HEK293 (cell line): Measurements from ENCODE around the gene FAM76A.
A peak's percentile ranks its signal among the peaks of the same experiment; 100 is the strongest.

Source experiments
- FEZF1 ChIP-seq: fragments of 450-650 bp; formaldehyde crosslinking; IDR thresholded peaks from 2 replicates; pipeline ENCODE4 v1.5.1; 2016; ENCODE audit warnings: missing biosample characterization, missing genetic modification characterization
- HOXD13 ChIP-seq: sonication (generic); formaldehyde crosslinking; IDR thresholded peaks from 2 replicates; pipeline ENCODE4 v1.8.0; 2022; ENCODE audit warnings: missing genetic modification reagents, borderline replicate concordance
- MYNN ChIP-seq: fragments of 450-650 bp; formaldehyde crosslinking; IDR thresholded peaks from 2 replicates; pipeline ENCODE4 v1.5.1; 2016; ENCODE audit warnings: missing biosample characterization, missing genetic modification characterization, borderline replicate concordance
- PRDM1 ChIP-seq: fragments of 450-650 bp; formaldehyde crosslinking; IDR thresholded peaks from 2 replicates; pipeline ENCODE4; 2016; ENCODE audit warnings: missing biosample characterization, missing genetic modification characterization
- PRDM2 ChIP-seq: fragments of 450-650 bp; formaldehyde crosslinking; IDR thresholded peaks from 2 replicates; pipeline ENCODE4 v1.5.1; 2016; ENCODE audit warnings: missing biosample characterization, missing genetic modification characterization, borderline replicate concordance
- WT1 ChIP-seq: fragments of 450-650 bp; formaldehyde crosslinking; IDR thresholded peaks from 2 replicates; pipeline ENCODE4 v1.5.1; 2016; ENCODE audit warnings: missing biosample characterization, missing genetic modification characterization
- YY2 ChIP-seq: fragments of 450-650 bp; formaldehyde crosslinking; IDR thresholded peaks from 2 replicates; pipeline ENCODE4 v1.5.1; 2016; ENCODE audit warnings: missing biosample characterization, missing genetic modification characterization
- ZBTB1 ChIP-seq: fragments of 450-650 bp; formaldehyde crosslinking; IDR thresholded peaks from 2 replicates; pipeline ENCODE4 v1.5.1; 2016; ENCODE audit warnings: missing biosample characterization, missing genetic modification characterization
- ZBTB17 ChIP-seq: fragments of 450-650 bp; formaldehyde crosslinking; IDR thresholded peaks from 2 replicates; pipeline ENCODE4 v1.5.1; 2016; ENCODE audit warnings: missing biosample characterization, missing genetic modification characterization
- ZBTB20 ChIP-seq: fragments of 450-650 bp; formaldehyde crosslinking; IDR thresholded peaks from 2 replicates; pipeline ENCODE4 v1.5.1; 2016; ENCODE audit warnings: missing biosample characterization, missing genetic modification characterization
- ZBTB21 ChIP-seq: fragments of 450-650 bp; formaldehyde crosslinking; IDR thresholded peaks from 2 replicates; pipeline ENCODE4 v1.5.1; 2017; ENCODE audit warnings: missing biosample characterization, missing genetic modification characterization
- ZFP37 ChIP-seq: fragments of 450-650 bp; formaldehyde crosslinking; IDR thresholded peaks from 2 replicates; pipeline ENCODE4 v1.5.1; 2016; ENCODE audit warnings: missing biosample characterization, missing genetic modification characterization
- ZNF121 ChIP-seq: fragments of 450-650 bp; formaldehyde crosslinking; IDR thresholded peaks from 2 replicates; pipeline ENCODE4 v1.5.1; 2016; ENCODE audit warnings: missing biosample characterization, missing genetic modification characterization
- ZNF266 ChIP-seq: fragments of 450-650 bp; formaldehyde crosslinking; IDR thresholded peaks from 2 replicates; pipeline ENCODE4 v1.5.1; 2016; ENCODE audit warnings: missing biosample characterization, missing genetic modification characterization, low read depth
- ZNF324 ChIP-seq: fragments of 450-650 bp; formaldehyde crosslinking; IDR thresholded peaks from 2 replicates; pipeline ENCODE4 v1.5.1; 2016; ENCODE audit warnings: missing biosample characterization, missing genetic modification characterization
- ZNF394 ChIP-seq: fragments of 450-650 bp; formaldehyde crosslinking; IDR thresholded peaks from 2 replicates; pipeline ENCODE4 v1.5.1; 2016; ENCODE audit warnings: missing biosample characterization, missing genetic modification characterization, mild to moderate bottlenecking, moderate library complexity, borderline replicate concordance
- ZNF449 ChIP-seq: fragments of 450-650 bp; formaldehyde crosslinking; IDR thresholded peaks from 2 replicates; pipeline ENCODE4 v1.5.1; 2017; ENCODE audit warnings: missing biosample characterization, mild to moderate bottlenecking, missing genetic modification characterization, moderate library complexity
- ZNF48 ChIP-seq: fragments of 450-650 bp; formaldehyde crosslinking; IDR thresholded peaks from 2 replicates; pipeline ENCODE4 v1.5.1; 2016; ENCODE audit warnings: missing biosample characterization, missing genetic modification characterization
- ZNF513 ChIP-seq: fragments of 450-650 bp; IDR thresholded peaks from 2 replicates; pipeline ENCODE4 v1.5.1; 2018; ENCODE audit warnings: missing biosample characterization, missing genetic modification characterization
- ZNF558 ChIP-seq: fragments of 450-650 bp; formaldehyde crosslinking; IDR thresholded peaks from 2 replicates; pipeline ENCODE4 v1.5.1; 2016; ENCODE audit warnings: missing biosample characterization, missing genetic modification characterization
- ZNF623 ChIP-seq: fragments of 450-650 bp; formaldehyde crosslinking; IDR thresholded peaks from 2 replicates; pipeline ENCODE4 v1.5.1; 2016; ENCODE audit warnings: missing biosample characterization, missing genetic modification characterization
- ZNF704 ChIP-seq: fragments of 450-650 bp; formaldehyde crosslinking; IDR thresholded peaks from 2 replicates; pipeline ENCODE4 v1.5.1; 2016; ENCODE audit warnings: missing biosample characterization, missing genetic modification characterization
- ZNF776 ChIP-seq: fragments of 450-650 bp; formaldehyde crosslinking; IDR thresholded peaks from 2 replicates; pipeline ENCODE4 v1.5.0; 2017; ENCODE audit warnings: missing biosample characterization, missing genetic modification characterization, borderline replicate concordance
- TF ChIP-seq, protein P1 (sequence below): fragments of 450-650 bp; formaldehyde crosslinking; IDR thresholded peaks from 2 replicates; pipeline ENCODE4 v1.5.1; 2016; ENCODE audit warnings: missing biosample characterization, missing genetic modification characterization, low read depth
- TF ChIP-seq, protein P2 (sequence below): fragments of 450-650 bp; formaldehyde crosslinking; IDR thresholded peaks from 2 replicates; pipeline ENCODE4 v1.5.1; 2016; ENCODE audit warnings: missing biosample characterization, missing genetic modification characterization, borderline replicate concordance

Gene FAM76A

GRCh38 chr1:27772932-27773825 lies 47.4 kb downstream of the FAM76A start, which contains the start of gene STX12 (continued):
- TF ChIP-seq, protein P1, sequence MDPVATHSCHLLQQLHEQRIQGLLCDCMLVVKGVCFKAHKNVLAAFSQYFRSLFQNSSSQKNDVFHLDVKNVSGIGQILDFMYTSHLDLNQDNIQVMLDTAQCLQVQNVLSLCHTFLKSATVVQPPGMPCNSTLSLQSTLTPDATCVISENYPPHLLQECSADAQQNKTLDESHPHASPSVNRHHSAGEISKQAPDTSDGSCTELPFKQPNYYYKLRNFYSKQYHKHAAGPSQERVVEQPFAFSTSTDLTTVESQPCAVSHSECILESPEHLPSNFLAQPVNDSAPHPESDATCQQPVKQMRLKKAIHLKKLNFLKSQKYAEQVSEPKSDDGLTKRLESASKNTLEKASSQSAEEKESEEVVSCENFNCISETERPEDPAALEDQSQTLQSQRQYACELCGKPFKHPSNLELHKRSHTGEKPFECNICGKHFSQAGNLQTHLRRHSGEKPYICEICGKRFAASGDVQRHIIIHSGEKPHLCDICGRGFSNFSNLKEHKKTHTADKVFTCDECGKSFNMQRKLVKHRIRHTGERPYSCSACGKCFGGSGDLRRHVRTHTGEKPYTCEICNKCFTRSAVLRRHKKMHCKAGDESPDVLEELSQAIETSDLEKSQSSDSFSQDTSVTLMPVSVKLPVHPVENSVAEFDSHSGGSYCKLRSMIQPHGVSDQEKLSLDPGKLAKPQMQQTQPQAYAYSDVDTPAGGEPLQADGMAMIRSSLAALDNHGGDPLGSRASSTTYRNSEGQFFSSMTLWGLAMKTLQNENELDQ (tag by site-specific recombination), result no peak
- TF ChIP-seq ZNF449 (tag by site-specific recombination) (no peak), PRDM2 (tag by site-specific recombination) (no peak), HOXD13 (CRISPR knock-in tag) (no peak), ZNF266 (tag by site-specific recombination) (no peak), ZNF704 (tag by site-specific recombination) (no peak), ZNF48 (tag by site-specific recombination) (no peak), ZBTB1 (tag by site-specific recombination) (no peak), ZNF513 (tag by site-specific recombination) (no peak), MYNN (tag by site-specific recombination) (no peak), ZNF324 (tag by site-specific recombination) (peak; percentile 56; the same call in 1 of the 2 replicates), PRDM1 (tag by site-specific recombination) (peak; percentile 25; the same call in 1 of the 2 replicates), YY2 (tag by site-specific recombination) (no peak), ZNF394 (tag by site-specific recombination) (peak; percentile 32; the same call in 1 of the 2 replicates), ZNF121 (no peak), ZNF623 (no peak), ZNF558 (tag by site-specific recombination) (0 out of 2 replicates have a peak, but pooled peaks have one; percentile 1), ZBTB17 (tag by site-specific recombination) (peak; percentile 66; the same call in 1 of the 2 replicates), ZNF776 (no peak), ZBTB20 (tag by site-specific recombination) (peak; percentile 97), FEZF1 (no peak), ZBTB21 (tag by site-specific recombination) (peak; percentile 95), ZFP37 (tag by site-specific recombination) (peak; percentile 73), WT1 (peak; percentile 25; the same call in 1 of the 2 replicates)
- TF ChIP-seq, protein P2, sequence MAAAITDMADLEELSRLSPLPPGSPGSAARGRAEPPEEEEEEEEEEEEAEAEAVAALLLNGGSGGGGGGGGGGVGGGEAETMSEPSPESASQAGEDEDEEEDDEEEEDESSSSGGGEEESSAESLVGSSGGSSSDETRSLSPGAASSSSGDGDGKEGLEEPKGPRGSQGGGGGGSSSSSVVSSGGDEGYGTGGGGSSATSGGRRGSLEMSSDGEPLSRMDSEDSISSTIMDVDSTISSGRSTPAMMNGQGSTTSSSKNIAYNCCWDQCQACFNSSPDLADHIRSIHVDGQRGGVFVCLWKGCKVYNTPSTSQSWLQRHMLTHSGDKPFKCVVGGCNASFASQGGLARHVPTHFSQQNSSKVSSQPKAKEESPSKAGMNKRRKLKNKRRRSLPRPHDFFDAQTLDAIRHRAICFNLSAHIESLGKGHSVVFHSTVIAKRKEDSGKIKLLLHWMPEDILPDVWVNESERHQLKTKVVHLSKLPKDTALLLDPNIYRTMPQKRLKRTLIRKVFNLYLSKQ (tag by site-specific recombination), result no peak
